GM23338 (cell line): ENCODE results near the gene RUNX3. TPM values are rescaled to one million over a fixed set of nuclear protein-coding genes. Genes with fewer than 3 reads are reported as not detected.

ENCODE experiments used
- ATAC-seq: fragments of 200-7000 bp; cut with Tn5 transposase; 3 replicates; pipeline ENCODE4 v1.9.1; 2020
- DNase-seq: peaks from one replicate; pipeline ENCODE4 v3.0.0-alpha.2; 2015; ENCODE audit warnings: low spot score
- H2AFZ ChIP-seq: fragments of 200-600 bp; sonication (generic); 2 replicates; pipeline ENCODE4 v1.8.0; 2016; ENCODE audit warnings: antibody characterized with exemption, mild to moderate bottlenecking, moderate library complexity
- H3F3A ChIP-seq: fragments of 200-600 bp; sonication (generic); replicated peaks from 2 replicates; pipeline ENCODE4 v1.8.0; 2017; ENCODE audit warnings: antibody characterized with exemption, mixed run types, low read depth
- H3K27ac ChIP-seq: fragments of 200-600 bp; sonication (generic); 2 replicates; pipeline ENCODE4 v1.6.1; 2016; ENCODE audit warnings: low read depth
- H3K27me3 ChIP-seq: fragments of 200-600 bp; sonication (generic); 2 replicates; pipeline ENCODE4 v1.8.0; 2016; ENCODE audit warnings: mild to moderate bottlenecking, mixed run types, moderate library complexity; ENCODE audit not compliant: insufficient read depth
- H3K36me3 ChIP-seq: fragments of 200-600 bp; sonication (generic); 2 replicates; pipeline ENCODE4 v1.8.0; 2016; ENCODE audit warnings: mild to moderate bottlenecking; ENCODE audit not compliant: insufficient read depth
- H3K4me1 ChIP-seq: fragments of 200-600 bp; sonication (generic); 2 replicates; pipeline ENCODE4 v1.8.0; 2016; ENCODE audit warnings: mild to moderate bottlenecking, moderate library complexity; ENCODE audit not compliant: insufficient read depth
- H3K4me2 ChIP-seq: fragments of 200-600 bp; sonication (generic); 2 replicates; pipeline ENCODE4 v1.7.1; 2017; ENCODE audit warnings: mixed run types
- H3K4me3 ChIP-seq: fragments of 200-600 bp; sonication (generic); 2 replicates; pipeline ENCODE4 v1.6.1; 2016; ENCODE audit warnings: mixed run types
- H3K79me2 ChIP-seq: fragments of 200-600 bp; sonication (generic); replicated peaks from 2 replicates; pipeline ENCODE4 v1.8.0; 2017; ENCODE audit warnings: mild to moderate bottlenecking; ENCODE audit not compliant: insufficient read depth
- H3K9me2 ChIP-seq: fragments of 200-600 bp; sonication (generic); 2 replicates; pipeline ENCODE4 v1.8.0; 2017; ENCODE audit not compliant: insufficient read depth
- H4K20me1 ChIP-seq: fragments of 200-600 bp; sonication (generic); replicated peaks from 2 replicates; pipeline ENCODE4 v1.8.0; 2017; ENCODE audit warnings: mild to moderate bottlenecking; ENCODE audit not compliant: insufficient read depth
- H3K27ac Mint-ChIP-seq: 2 replicates; pipeline ENCODE4 v1.8.0; 2020; ENCODE audit warnings: inconsistent platforms, mild to moderate bottlenecking, moderate library complexity, mixed read lengths
- H3K27me3 Mint-ChIP-seq: 3 replicates; pipeline ENCODE4 v1.8.0; 2022; ENCODE audit warnings: low read depth, mild to moderate bottlenecking, moderate library complexity, mixed read lengths, inconsistent platforms; ENCODE audit not compliant: insufficient read depth, poor library complexity
- H3K36me3 Mint-ChIP-seq: 3 replicates; pipeline ENCODE4 v1.8.0; 2021; ENCODE audit warnings: low read depth, mild to moderate bottlenecking, inconsistent platforms, moderate library complexity, mixed read lengths
- H3K4me1 Mint-ChIP-seq: 3 replicates; pipeline ENCODE4 v1.8.0; 2020; ENCODE audit warnings: mild to moderate bottlenecking, inconsistent platforms, mixed read lengths
- H3K4me3 Mint-ChIP-seq: 3 replicates; pipeline ENCODE4 v1.8.0; 2021; ENCODE audit warnings: moderate library complexity, mild to moderate bottlenecking, inconsistent platforms, mixed read lengths
- H3K9me3 Mint-ChIP-seq: 3 replicates; pipeline ENCODE4 v1.8.0; 2020; ENCODE audit warnings: moderate library complexity, mild to moderate bottlenecking, inconsistent platforms, mixed read lengths
- CREB1 ChIP-seq: fragments of 250-450 bp; sonication (Bioruptor Pico); IDR thresholded peaks from 2 replicates; pipeline ENCODE4 v1.5.0; 2020; ENCODE audit warnings: low read depth, mild to moderate bottlenecking, moderate library complexity
- CTCF ChIP-seq, 2 experiments: fragments of 200-600 bp in 1 of 2; sonication (generic) in 1 of 2; conservative IDR thresholded peaks; 2 replicates each; pipeline versions ENCODE4 v1.5.1 to v1.6.1; 2016 to 2017; ENCODE audit warnings: antibody characterized with exemption in 2 of 2, low read depth in 2 of 2, mild to moderate bottlenecking in 2 of 2, moderate library complexity in 1 of 2
- ETS1 ChIP-seq: IDR thresholded peaks from 2 replicates; pipeline ENCODE4 v1.6.1; 2016; ENCODE audit warnings: antibody characterized with exemption
- EZH2phosphoT487 ChIP-seq: fragments of 200-600 bp; sonication (generic); IDR thresholded peaks from one replicate; pipeline ENCODE4 v1.8.1; 2018; ENCODE audit warnings: antibody characterized with exemption; ENCODE audit not compliant: unreplicated experiment
- JUNB ChIP-seq: IDR thresholded peaks from one replicate; pipeline ENCODE4 v1.6.1; 2016; ENCODE audit warnings: antibody characterized with exemption; ENCODE audit not compliant: unreplicated experiment
- NANOG ChIP-seq: IDR thresholded peaks from 2 replicates; pipeline ENCODE4 v1.6.1; 2016; ENCODE audit warnings: antibody characterized with exemption, borderline replicate concordance
- POLR2AphosphoS5 ChIP-seq: IDR thresholded peaks from 2 replicates; pipeline ENCODE4 v1.6.1; 2016; ENCODE audit warnings: antibody characterized with exemption, low read depth
- REST ChIP-seq: IDR thresholded peaks from one replicate; pipeline ENCODE4 v1.6.1; 2018; ENCODE audit warnings: antibody characterized with exemption; ENCODE audit not compliant: unreplicated experiment
- STAT1 ChIP-seq: IDR thresholded peaks from one replicate; pipeline ENCODE4 v1.6.1; 2016; ENCODE audit warnings: antibody characterized with exemption; ENCODE audit not compliant: unreplicated experiment
- ZNF114 ChIP-seq: fragments of 250-450 bp; sonication (Bioruptor Pico); IDR thresholded peaks from 2 replicates; pipeline ENCODE4 v1.5.0; 2020; ENCODE audit warnings: mild to moderate bottlenecking, moderate library complexity
- ZNF331 ChIP-seq: fragments of 250-450 bp; sonication (Bioruptor Pico); IDR thresholded peaks from 2 replicates; pipeline ENCODE4 v1.5.0; 2020; ENCODE audit warnings: low read depth, mild to moderate bottlenecking, moderate library complexity
- polyA plus RNA-seq: library from polyadenylated mRNA; unstranded; fragments of >200 nt; fragmentation: Nextera tagmentation; extraction: Ambion mirVana; gene quantifications from 2 replicates; pipeline ENCODE4 v1.2.1, GENCODE V29; 2016
- total RNA-seq: library from RNA; depleted of rRNA; stranded (reverse); fragments of >200 nt; shearing (Covaris generic); gene quantifications from 2 replicates; pipeline ENCODE4 v1.2.3, GENCODE V29; 2014

The RUNX3 gene
- total and polyA plus RNA-seq, 2 experiments from 2014 or later: 0.23 to 0.73 TPM

GRCh38 chr1:24870551-24871195 lies 59.4 kb downstream of the RUNX3 start (continued):
- no peak for TF ChIP-seq REST
- TF ChIP-seq ZNF114 (CRISPR knock-in tag): no peak
- no peak for TF ChIP-seq JUNB
- TF ChIP-seq STAT1: no peak
- no peak for TF ChIP-seq CTCF (conservative IDR thresholded peaks at IDR 0.05; ENCODE audit: low read depth in 2 of 2)
- TF ChIP-seq CREB1 (CRISPR knock-in tag): no peak
- TF ChIP-seq ZNF331 (CRISPR knock-in tag): no peak
- no peak for TF ChIP-seq EZH2phosphoT487
- no peak for TF ChIP-seq NANOG

GRCh38 chr1:24868016-24868875 lies 61.8 kb downstream of the RUNX3 start:
- Histone ChIP-seq H3K4me3 (no peak overlapping the region), H3F3A (no peaks in the 10 kb centered on the region), H3K27me3 (no peaks in the 10 kb centered on the region), H3K4me1 (0 out of 2 replicates have a peak, but pooled peaks cover 9% of the 10 kb centered on the region), H3K27ac (no peak overlapping the region), H3K79me2 (no peaks in the 10 kb centered on the region), H4K20me1 (no peaks in the 10 kb centered on the region), H3K9me2 (no peaks in the 10 kb centered on the region), H3K36me3 (no peaks in the 10 kb centered on the region), H3K4me2 (no peak overlapping the region), H2AFZ (no peak overlapping the region)
- ATAC-seq: no peak
- H3K9me3 Mint-ChIP-seq: no peaks in the 10 kb centered on the region
- no peak overlapping the region; the same call in 1 of the 2 replicates for H3K27ac Mint-ChIP-seq
- H3K27me3 Mint-ChIP-seq: peaks cover 15% of the 10 kb centered on the region
- H3K36me3 Mint-ChIP-seq: no peaks in the 10 kb centered on the region
- H3K4me1 Mint-ChIP-seq: peaks cover 14% of the 10 kb centered on the region
- DNase-seq: no peak
- no peak overlapping the region for H3K4me3 Mint-ChIP-seq
- TF ChIP-seq CTCF (conservative IDR thresholded peaks at IDR 0.05; ENCODE audit: low read depth in 2 of 2) (no peak), NANOG (no peak), JUNB (no peak), STAT1 (no peak), ZNF331 (CRISPR knock-in tag) (no peak), CREB1 (CRISPR knock-in tag) (no peak), EZH2phosphoT487 (no peak), POLR2AphosphoS5 (no peak), REST (no peak), ZNF114 (CRISPR knock-in tag) (no peak), ETS1 (no peak)
